ENCODE data around the gene TBC1D22A. TPM values are rescaled to one million over a fixed set of nuclear protein-coding genes. Genes with fewer than 3 reads are reported as not detected.

The TBC1D22A gene
- total RNA-seq, 1 experiment from 2014 or later: 32.6 TPM

DNA sequence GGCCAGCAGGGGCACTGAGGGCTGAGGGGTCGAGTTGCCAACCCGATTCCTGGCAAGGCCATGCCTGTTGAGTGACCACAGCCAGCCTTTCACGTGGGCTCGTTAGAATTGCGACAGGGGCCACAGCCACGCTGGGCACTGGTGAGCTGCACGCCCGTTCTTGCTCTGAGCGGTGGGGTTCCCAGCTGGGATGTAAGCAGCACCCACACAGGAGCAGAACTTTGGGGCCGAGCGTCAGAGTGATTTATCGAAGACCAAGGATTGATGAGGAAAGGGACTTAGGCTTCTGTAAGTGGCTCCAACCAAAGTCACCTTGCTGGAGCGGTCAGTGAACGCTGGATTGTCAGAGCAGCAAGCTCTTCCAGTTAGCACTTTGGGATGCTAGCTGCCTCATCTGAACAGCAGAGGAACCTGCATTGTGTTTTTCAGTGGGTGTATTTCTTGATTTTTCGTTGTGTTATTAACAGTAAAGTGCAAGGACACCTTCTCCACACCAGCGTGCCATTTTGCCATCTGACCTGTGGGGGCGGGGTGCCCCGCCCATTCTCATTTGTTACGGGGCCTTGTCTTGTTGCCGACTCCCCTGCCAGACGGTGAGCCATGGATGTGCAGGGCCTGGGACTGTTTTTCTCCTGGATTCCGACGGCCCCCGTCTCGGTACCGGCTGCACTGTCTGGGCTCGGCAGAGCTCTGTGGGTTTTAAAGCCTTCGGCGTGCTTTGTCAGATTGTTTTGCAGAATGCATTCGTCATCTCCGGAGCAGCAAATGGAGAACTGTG, 202.5 kb downstream of the TBC1D22A start:
- ChIA-PET POLR2A (no interaction called here), CTCF (no interaction called here)
- Mint-ChIP-seq H3K27ac (ENCODE audit: unreplicated experiment) (no peak overlapping the region), H3K4me3 (ENCODE audit: unreplicated experiment) (no peak overlapping the region), H3K36me3 (ENCODE audit: insufficient read depth, unreplicated experiment) (peaks cover 6% of the 10 kb centered on the region), H3K27me3 (ENCODE audit: insufficient read depth, unreplicated experiment) (no peaks in the 10 kb centered on the region), H3K4me1 (ENCODE audit: low read depth, unreplicated experiment) (no peaks in the 10 kb centered on the region), H3K9me3 (ENCODE audit: unreplicated experiment) (no peaks in the 10 kb centered on the region)
- no peaks in the 10 kb centered on the region for H3K36me3 ChIP-seq (ENCODE audit: control insufficient read depth, insufficient read depth, low read length)
- H3K4me3 ChIP-seq (ENCODE audit: low read depth, low read length): no peak overlapping the region
- H3K9me3 ChIP-seq: no peaks in the 10 kb centered on the region
- H3K4me1 ChIP-seq: no peaks in the 10 kb centered on the region
- intact Hi-C loops (cut with micrococcal nuclease; ENCODE audit: unreplicated experiment): no loop called here
- no peak for DNase-seq
- H3K27me3 ChIP-seq (replicated peaks; ENCODE audit: control insufficient read depth, insufficient read depth, low read length): no peaks in the 10 kb centered on the region
- BruUV-seq (replicated peaks): no TSS peak
- TF ChIP-seq, protein P1, sequence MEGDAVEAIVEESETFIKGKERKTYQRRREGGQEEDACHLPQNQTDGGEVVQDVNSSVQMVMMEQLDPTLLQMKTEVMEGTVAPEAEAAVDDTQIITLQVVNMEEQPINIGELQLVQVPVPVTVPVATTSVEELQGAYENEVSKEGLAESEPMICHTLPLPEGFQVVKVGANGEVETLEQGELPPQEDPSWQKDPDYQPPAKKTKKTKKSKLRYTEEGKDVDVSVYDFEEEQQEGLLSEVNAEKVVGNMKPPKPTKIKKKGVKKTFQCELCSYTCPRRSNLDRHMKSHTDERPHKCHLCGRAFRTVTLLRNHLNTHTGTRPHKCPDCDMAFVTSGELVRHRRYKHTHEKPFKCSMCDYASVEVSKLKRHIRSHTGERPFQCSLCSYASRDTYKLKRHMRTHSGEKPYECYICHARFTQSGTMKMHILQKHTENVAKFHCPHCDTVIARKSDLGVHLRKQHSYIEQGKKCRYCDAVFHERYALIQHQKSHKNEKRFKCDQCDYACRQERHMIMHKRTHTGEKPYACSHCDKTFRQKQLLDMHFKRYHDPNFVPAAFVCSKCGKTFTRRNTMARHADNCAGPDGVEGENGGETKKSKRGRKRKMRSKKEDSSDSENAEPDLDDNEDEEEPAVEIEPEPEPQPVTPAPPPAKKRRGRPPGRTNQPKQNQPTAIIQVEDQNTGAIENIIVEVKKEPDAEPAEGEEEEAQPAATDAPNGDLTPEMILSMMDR (IDR thresholded peaks at IDR 0.05; ENCODE audit: insufficient read depth in 1 of 2, low read depth in 1 of 2, low read length in 1 of 2, severe bottlenecking in 1 of 2, unreplicated experiment in 1 of 2): no peak

DNA sequence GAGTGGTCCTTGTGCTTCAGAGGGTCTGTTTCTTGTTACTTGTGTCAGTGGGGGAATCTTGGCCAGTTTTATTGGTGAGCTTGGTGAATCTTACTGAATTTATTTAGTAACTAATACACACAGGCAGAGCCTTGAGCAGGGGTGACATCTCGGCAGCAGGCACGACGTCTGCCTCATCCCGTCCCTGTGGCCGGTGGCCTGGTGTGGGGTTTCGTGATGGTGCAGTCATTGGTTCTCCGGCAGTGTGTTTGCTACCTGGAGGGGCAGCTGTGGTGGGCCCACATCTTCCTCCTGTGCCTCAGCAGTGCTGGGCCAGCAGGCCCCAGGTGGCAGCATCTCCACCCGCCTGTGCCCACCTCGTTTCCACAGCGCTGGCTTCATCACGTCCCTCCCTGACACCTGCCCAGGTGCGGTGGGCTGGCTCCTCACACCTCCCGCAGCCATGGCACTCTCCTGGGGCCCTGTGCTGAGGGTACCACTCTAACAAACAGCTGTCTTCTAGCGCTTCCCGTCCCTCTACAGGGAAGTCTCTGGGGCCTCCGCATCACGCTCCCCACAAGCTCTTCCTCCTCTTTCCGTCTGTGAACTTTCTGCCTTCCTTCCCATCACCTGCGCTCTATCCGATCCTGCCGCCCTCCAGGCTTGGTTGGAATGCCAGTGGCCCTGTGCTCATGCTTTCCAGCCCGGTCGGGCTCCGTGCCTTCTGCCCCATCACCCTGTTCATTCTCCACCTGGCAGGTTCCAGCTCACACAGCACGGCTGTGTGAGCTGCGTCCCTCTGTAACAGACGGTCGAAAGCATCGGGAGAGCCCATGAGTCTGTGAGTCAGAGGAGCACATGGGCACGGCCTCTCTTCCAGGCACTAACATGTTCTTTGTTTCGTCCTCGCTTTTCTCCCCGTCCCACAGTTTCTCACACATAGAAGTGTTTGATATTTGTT, 203.4 kb downstream of the TBC1D22A start:
- TF ChIP-seq, protein P1 (IDR thresholded peaks at IDR 0.05; ENCODE audit: insufficient read depth in 1 of 2, low read depth in 1 of 2, low read length in 1 of 2, severe bottlenecking in 1 of 2, unreplicated experiment in 1 of 2): no peak
- Mint-ChIP-seq H3K27me3 (ENCODE audit: insufficient read depth, unreplicated experiment) (no peaks in the 10 kb centered on the region), H3K27ac (ENCODE audit: unreplicated experiment) (no peak overlapping the region), H3K9me3 (ENCODE audit: unreplicated experiment) (no peaks in the 10 kb centered on the region), H3K4me1 (ENCODE audit: low read depth, unreplicated experiment) (no peaks in the 10 kb centered on the region), H3K4me3 (ENCODE audit: unreplicated experiment) (no peak overlapping the region), H3K36me3 (ENCODE audit: insufficient read depth, unreplicated experiment) (peaks cover 6% of the 10 kb centered on the region)
- CTCF ChIA-PET: no interaction called here
- intact Hi-C loops (cut with micrococcal nuclease; ENCODE audit: unreplicated experiment): no loop called here
- Histone ChIP-seq H3K4me3 (ENCODE audit: low read depth, low read length) (no peak overlapping the region), H3K9me3 (no peaks in the 10 kb centered on the region), H3K36me3 (ENCODE audit: control insufficient read depth, insufficient read depth, low read length) (no peaks in the 10 kb centered on the region), H3K27me3 (replicated peaks; ENCODE audit: control insufficient read depth, insufficient read depth, low read length) (no peaks in the 10 kb centered on the region), H3K4me1 (no peaks in the 10 kb centered on the region)
- no peak for DNase-seq
- POLR2A ChIA-PET: no interaction called here
- BruUV-seq (replicated peaks): no TSS peak

DNA sequence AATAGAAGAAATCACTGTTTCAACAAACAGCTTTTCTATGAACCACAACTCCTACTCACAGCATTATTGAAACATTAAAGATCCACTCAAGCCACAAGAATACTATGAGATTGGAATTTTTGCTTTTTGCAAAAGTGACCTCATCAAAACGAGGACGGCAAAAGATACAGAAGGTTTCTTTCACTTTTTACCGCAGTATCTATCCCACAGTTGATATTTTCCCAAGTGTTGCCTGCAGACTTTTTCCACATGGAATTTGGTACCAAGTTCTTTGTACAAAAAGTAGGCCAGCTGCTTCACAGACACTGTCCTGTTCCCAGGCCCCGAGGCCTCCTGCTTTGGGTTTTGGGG, 204.0 kb downstream of the TBC1D22A start:
- no peak overlapping the region for H3K4me3 ChIP-seq (ENCODE audit: low read depth, low read length)
- no peak overlapping the region for H3K4me3 Mint-ChIP-seq (ENCODE audit: unreplicated experiment)
- H3K27ac Mint-ChIP-seq (ENCODE audit: unreplicated experiment): no peak overlapping the region
- H3K4me1 ChIP-seq: no peaks in the 10 kb centered on the region
- peaks cover 4% of the 10 kb centered on the region for H3K36me3 Mint-ChIP-seq (ENCODE audit: insufficient read depth, unreplicated experiment)
- no TSS peak for BruUV-seq (replicated peaks)
- intact Hi-C loops (cut with micrococcal nuclease; ENCODE audit: unreplicated experiment): no loop called here
- no peak for DNase-seq
- ChIA-PET POLR2A (no interaction called here), CTCF (no interaction called here)
- H3K9me3 Mint-ChIP-seq (ENCODE audit: unreplicated experiment): no peaks in the 10 kb centered on the region
- H3K4me1 Mint-ChIP-seq (ENCODE audit: low read depth, unreplicated experiment): no peaks in the 10 kb centered on the region
- TF ChIP-seq, protein P1 (IDR thresholded peaks at IDR 0.05; ENCODE audit: insufficient read depth in 1 of 2, low read depth in 1 of 2, low read length in 1 of 2, severe bottlenecking in 1 of 2, unreplicated experiment in 1 of 2): no peak
- no peaks in the 10 kb centered on the region for H3K27me3 ChIP-seq (replicated peaks; ENCODE audit: control insufficient read depth, insufficient read depth, low read length)
- no peaks in the 10 kb centered on the region for H3K27me3 Mint-ChIP-seq (ENCODE audit: insufficient read depth, unreplicated experiment)
- no peaks in the 10 kb centered on the region for H3K36me3 ChIP-seq (ENCODE audit: control insufficient read depth, insufficient read depth, low read length)
- H3K9me3 ChIP-seq: no peaks in the 10 kb centered on the region
